NCI-H1436 treated with DMSO at 0.1 percent for 48 hours (cell line): ENCODE data around the gene EIF4A3.

Experiments used
- DNase-seq: peaks from one replicate; lab custom pipeline; 2025; lab: John Stamatoyannopoulos, UW

Gene EIF4A3

GRCh38 chr17:80112471-80113032 is 34.4 kb downstream of the EIF4A3 start:
- DNase-seq, result no peak

- DNase-seq, result no peak
Observed at GRCh38 chr17:80111702-80112470, 35.0 kb downstream of the EIF4A3 start.

- no peak for DNase-seq
Observed at GRCh38 chr17:80110927-80111701, 35.8 kb downstream of the EIF4A3 start.

- DNase-seq, result no peak
Observed at GRCh38 chr17:80110447-80110812, 36.5 kb downstream of the EIF4A3 start.

GRCh38 chr17:80109713-80110446 is 37.0 kb downstream of the EIF4A3 start:
- peak; percentile 42 for DNase-seq

GRCh38 chr17:80109066-80109660 is 37.8 kb downstream of the EIF4A3 start:
- DNase-seq, result no peak

- no peak for DNase-seq
Observed at GRCh38 chr17:80108036-80108971, 38.6 kb downstream of the EIF4A3 start.

GRCh38 chr17:80107231-80108021 is 39.5 kb downstream of the EIF4A3 start:
- DNase-seq, result no peak

- DNase-seq, result no peak
Observed at GRCh38 chr17:80106751-80107150, 40.2 kb downstream of the EIF4A3 start.

- no peak for DNase-seq
Observed at GRCh38 chr17:80106176-80106575, 40.8 kb downstream of the EIF4A3 start.

- no peak for DNase-seq
Observed at GRCh38 chr17:80105762-80106161, 41.2 kb downstream of the EIF4A3 start.

- no peak for DNase-seq
Observed at GRCh38 chr17:80104956-80105375, 42.0 kb downstream of the EIF4A3 start.

GRCh38 chr17:80104321-80104955 is 42.5 kb downstream of the EIF4A3 start:
- no peak for DNase-seq

GRCh38 chr17:80103449-80104085 is 43.4 kb downstream of the EIF4A3 start:
- DNase-seq, result no peak

- DNase-seq, result no peak
Observed at GRCh38 chr17:80102664-80103448, 44.1 kb downstream of the EIF4A3 start.

- DNase-seq, result no peak
Observed at GRCh38 chr17:80101946-80102663, 44.8 kb downstream of the EIF4A3 start.
